ENCODE results near the gene NUDT19. TPM values are rescaled to one million over a fixed set of nuclear protein-coding genes. Genes with fewer than 3 reads are reported as not detected.
"Not testable (repeated sequence)": the region's sequence is repeated elsewhere in the genome, so short reads cannot be mapped to it uniquely, and the experiment has no call there.

NUDT19 gene
- total RNA-seq, 4 donors from 2014 or later = 7.9 to 10.2 (median 9.6) TPM

- no peak for DNase-seq
- no peak for TF ChIP-seq CTCF (IDR thresholded peaks at IDR 0.05)
- no peak for TF ChIP-seq POLR2A (IDR thresholded peaks at IDR 0.05)
- 75 to 84% methylated on average over 5 of the region's 5 CpGs for WGBS, 2 donors
- H3K36me3 ChIP-seq = peaks cover 6 to 19% of the 10 kb centered on the region in 2 donors
- H3K27ac ChIP-seq = no peak overlapping the region
- no peak overlapping the region for H3K4me3 ChIP-seq (replicated peaks in 1 of 3)
- intact Hi-C loops (cut with DNase I) = no loop called here
- H3K27me3 ChIP-seq = no peaks in the 10 kb centered on the region
- H3K9me3 ChIP-seq = no peaks in the 10 kb centered on the region
- H3K4me1 ChIP-seq = peaks cover 19 to 28% of the 10 kb centered on the region in 2 donors
Observed at GRCh38 chr19:32650671-32651070, 41.0 kb upstream of the NUDT19 start.

- peaks cover 19 to 28% of the 10 kb centered on the region in 2 donors for H3K4me1 ChIP-seq
- peak overlapping the region in 2 of 3 donors; percentile 58 to 84 for H3K27ac ChIP-seq
- DNase-seq = peak; percentile 52 to 65
- H3K36me3 ChIP-seq = peaks cover 6 to 18% of the 10 kb centered on the region in 2 donors
- H3K4me3 ChIP-seq (replicated peaks in 1 of 3) = no peak overlapping the region
- WGBS, 2 donors = 43 to 62% methylated on average over 8 of the region's 8 CpGs
- no peaks in the 10 kb centered on the region for H3K9me3 ChIP-seq
- no peaks in the 10 kb centered on the region for H3K27me3 ChIP-seq
- TF ChIP-seq CTCF (IDR thresholded peaks at IDR 0.05) (no peak), POLR2A (IDR thresholded peaks at IDR 0.05) (no peak)
- intact Hi-C loops (cut with DNase I) = no loop called here
Observed at GRCh38 chr19:32651729-32652140, 39.9 kb upstream of the NUDT19 start.

- 70 to 75% methylated on average over 13 of the region's 13 CpGs for WGBS, 2 donors
- H3K27me3 ChIP-seq; intact Hi-C loops (cut with DNase I); H3K9me3 ChIP-seq; H3K4me3 ChIP-seq (replicated peaks in 1 of 3): not testable (repeated sequence)
- H3K36me3 ChIP-seq = peaks cover 6 to 14% of the 10 kb centered on the region in 2 donors
- H3K27ac ChIP-seq = peak overlapping the region; percentile 58 to 84 (median 65)
- H3K4me1 ChIP-seq = peaks cover 19 to 28% of the 10 kb centered on the region in 2 donors
- peak; percentile 28 to 41 for DNase-seq
Observed at GRCh38 chr19:32652331-32652730, 39.3 kb upstream of the NUDT19 start.

- DNase-seq = peak; percentile 99
- peaks cover 6 to 10% of the 10 kb centered on the region in 2 donors for H3K36me3 ChIP-seq
- no peaks in the 10 kb centered on the region for H3K9me3 ChIP-seq
- no peak for TF ChIP-seq POLR2A (IDR thresholded peaks at IDR 0.05)
- TF ChIP-seq CTCF (IDR thresholded peaks at IDR 0.05) = no peak
- intact Hi-C loops (cut with DNase I) = no loop called here
- H3K4me1 ChIP-seq = peaks cover 19 to 28% of the 10 kb centered on the region in 2 donors
- no peaks in the 10 kb centered on the region for H3K27me3 ChIP-seq
- H3K27ac ChIP-seq = peak overlapping the region; percentile 58 to 84 (median 65)
- 30 to 32% methylated on average over 11 to 12 of the region's 12 CpGs for WGBS, 2 donors
- no peak overlapping the region for H3K4me3 ChIP-seq (replicated peaks in 1 of 3)
Observed at GRCh38 chr19:32652894-32653598, 38.6 kb upstream of the NUDT19 start.

GRCh38 chr19:32653599-32653915 lies 38.1 kb upstream of the NUDT19 start:
- TF ChIP-seq POLR2A (IDR thresholded peaks at IDR 0.05) (no peak), CTCF (IDR thresholded peaks at IDR 0.05) (no peak)
- WGBS, 2 donors = 52 to 66% methylated on average over 7 to 15 of the region's 15 CpGs
- no peaks in the 10 kb centered on the region for H3K9me3 ChIP-seq
- H3K4me3 ChIP-seq (replicated peaks in 1 of 3) = no peak overlapping the region
- H3K27ac ChIP-seq = peak overlapping the region; percentile 58 to 84 (median 65)
- H3K36me3 ChIP-seq = peaks cover 6 to 13% of the 10 kb centered on the region in 2 donors
- H3K4me1 ChIP-seq = peaks cover 19 to 28% of the 10 kb centered on the region in 2 donors
- intact Hi-C loops (cut with DNase I) = no loop called here
- no peaks in the 10 kb centered on the region for H3K27me3 ChIP-seq
- no peak for DNase-seq

GRCh38 chr19:32656379-32656778 lies 35.2 kb upstream of the NUDT19 start:
- H3K4me3 ChIP-seq (replicated peaks in 1 of 3); intact Hi-C loops (cut with DNase I); H3K27me3 ChIP-seq; DNase-seq; H3K9me3 ChIP-seq; H3K27ac ChIP-seq: not testable (repeated sequence)
- 95 to 96% methylated on average over 8 of the region's 8 CpGs for WGBS, 2 donors
- Histone ChIP-seq H3K4me1 (peaks cover 19 to 28% of the 10 kb centered on the region in 2 donors), H3K36me3 (peaks cover 0 to 10% of the 10 kb centered on the region in 2 donors)

Data from thyroid gland (tissue), 4 donors.